Stimulated activated naive CD8-positive, alpha-beta T cell treated with anti-CD3 and anti-CD28 coated beads, Interleukin-15, Interleukin-2, amounts not matched to agents 100 ng/mL and 50 ng/mL, for 24 hours (primary cell): Measurements from ENCODE around the gene PTPRK.

Experiments used
- H3K27ac Mint-ChIP-seq: one replicate; pipeline ENCODE4 v1.8.0; 2021; ENCODE audit warnings: mild to moderate bottlenecking, mixed read lengths
- H3K27me3 Mint-ChIP-seq: one replicate; pipeline ENCODE4 v1.8.0; 2021; ENCODE audit warnings: mixed read lengths
- H3K36me3 Mint-ChIP-seq: one replicate; pipeline ENCODE4 v1.8.0; 2021; ENCODE audit warnings: low read depth, mixed read lengths
- H3K4me1 Mint-ChIP-seq: one replicate; pipeline ENCODE4 v1.8.0; 2021; ENCODE audit warnings: low read depth, mixed read lengths
- H3K4me3 Mint-ChIP-seq: one replicate; pipeline ENCODE4 v1.8.0; 2021; ENCODE audit warnings: mild to moderate bottlenecking, mixed read lengths
- H3K9me3 Mint-ChIP-seq: one replicate; pipeline ENCODE4 v1.8.0; 2021; ENCODE audit warnings: mixed read lengths

The PTPRK gene

GRCh38 chr6:128380891-128381290, 139.5 kb downstream of the PTPRK start:
- Mint-ChIP-seq H3K27ac (no peak overlapping the region), H3K36me3 (peaks cover 11% of the 10 kb centered on the region), H3K27me3 (no peaks in the 10 kb centered on the region), H3K4me3 (no peak overlapping the region), H3K9me3 (peaks cover 18% of the 10 kb centered on the region), H3K4me1 (no peaks in the 10 kb centered on the region)

GRCh38 chr6:128379577-128379976, 140.8 kb downstream of the PTPRK start:
- H3K27me3 Mint-ChIP-seq: no peaks in the 10 kb centered on the region
- no peaks in the 10 kb centered on the region for H3K4me1 Mint-ChIP-seq
- peaks cover 20% of the 10 kb centered on the region for H3K36me3 Mint-ChIP-seq
- no peak overlapping the region for H3K4me3 Mint-ChIP-seq
- no peak overlapping the region for H3K27ac Mint-ChIP-seq
- peaks cover 29% of the 10 kb centered on the region for H3K9me3 Mint-ChIP-seq

GRCh38 chr6:128376952-128377503, 143.4 kb downstream of the PTPRK start:
- no peak overlapping the region for H3K4me3 Mint-ChIP-seq
- peaks cover 20% of the 10 kb centered on the region for H3K36me3 Mint-ChIP-seq
- peaks cover 30% of the 10 kb centered on the region for H3K9me3 Mint-ChIP-seq
- H3K27me3 Mint-ChIP-seq: no peaks in the 10 kb centered on the region
- H3K27ac Mint-ChIP-seq: no peak overlapping the region
- H3K4me1 Mint-ChIP-seq: no peaks in the 10 kb centered on the region

- no peak overlapping the region for H3K4me3 Mint-ChIP-seq
- no peak overlapping the region for H3K27ac Mint-ChIP-seq
- no peaks in the 10 kb centered on the region for H3K27me3 Mint-ChIP-seq
- peaks cover 22% of the 10 kb centered on the region for H3K9me3 Mint-ChIP-seq
- no peaks in the 10 kb centered on the region for H3K4me1 Mint-ChIP-seq
- H3K36me3 Mint-ChIP-seq: peaks cover 10% of the 10 kb centered on the region
Observed at GRCh38 chr6:128371136-128371535, 149.3 kb downstream of the PTPRK start.

GRCh38 chr6:128370072-128370471, 150.3 kb downstream of the PTPRK start:
- Mint-ChIP-seq H3K36me3 (peaks cover 2% of the 10 kb centered on the region), H3K9me3 (peaks cover 13% of the 10 kb centered on the region), H3K27me3 (no peaks in the 10 kb centered on the region), H3K4me1 (no peaks in the 10 kb centered on the region), H3K27ac (no peak overlapping the region), H3K4me3 (no peak overlapping the region)

- H3K4me3 Mint-ChIP-seq: no peak overlapping the region
- H3K4me1 Mint-ChIP-seq: no peaks in the 10 kb centered on the region
- H3K27ac Mint-ChIP-seq: no peak overlapping the region
- peaks cover 3% of the 10 kb centered on the region for H3K9me3 Mint-ChIP-seq
- H3K36me3 Mint-ChIP-seq: no peaks in the 10 kb centered on the region
- H3K27me3 Mint-ChIP-seq: no peaks in the 10 kb centered on the region
Observed at GRCh38 chr6:128368213-128368944, 152.0 kb downstream of the PTPRK start.

GRCh38 chr6:128367437-128367836, 153.0 kb downstream of the PTPRK start:
- Mint-ChIP-seq H3K36me3 (no peaks in the 10 kb centered on the region), H3K4me3 (no peak overlapping the region), H3K4me1 (no peaks in the 10 kb centered on the region), H3K9me3 (peaks cover 3% of the 10 kb centered on the region), H3K27me3 (no peaks in the 10 kb centered on the region), H3K27ac (no peak overlapping the region)

GRCh38 chr6:128365520-128366160, 154.8 kb downstream of the PTPRK start:
- Mint-ChIP-seq H3K27ac (no peak overlapping the region), H3K9me3 (no peaks in the 10 kb centered on the region), H3K4me1 (no peaks in the 10 kb centered on the region)

GRCh38 chr6:128364766-128365519, 155.5 kb downstream of the PTPRK start:
- H3K36me3 Mint-ChIP-seq: no peaks in the 10 kb centered on the region
- no peaks in the 10 kb centered on the region for H3K9me3 Mint-ChIP-seq
- no peak overlapping the region for H3K27ac Mint-ChIP-seq
- H3K4me3 Mint-ChIP-seq: no peak overlapping the region
- no peaks in the 10 kb centered on the region for H3K4me1 Mint-ChIP-seq
- no peaks in the 10 kb centered on the region for H3K27me3 Mint-ChIP-seq

More at GRCh38 chr6:128365520-128366160, 154.8 kb downstream of the PTPRK start:
- Mint-ChIP-seq H3K27me3 (no peaks in the 10 kb centered on the region), H3K36me3 (no peaks in the 10 kb centered on the region), H3K4me3 (no peak overlapping the region)

- H3K27me3 Mint-ChIP-seq: no peaks in the 10 kb centered on the region
- H3K36me3 Mint-ChIP-seq: no peaks in the 10 kb centered on the region
- H3K4me1 Mint-ChIP-seq: no peaks in the 10 kb centered on the region
- H3K27ac Mint-ChIP-seq: no peak overlapping the region
- no peaks in the 10 kb centered on the region for H3K9me3 Mint-ChIP-seq
- no peak overlapping the region for H3K4me3 Mint-ChIP-seq
Observed at GRCh38 chr6:128363020-128363813, 157.2 kb downstream of the PTPRK start.

GRCh38 chr6:128361378-128361777, 159.0 kb downstream of the PTPRK start:
- Mint-ChIP-seq H3K9me3 (no peaks in the 10 kb centered on the region), H3K27me3 (no peaks in the 10 kb centered on the region), H3K4me3 (no peak overlapping the region), H3K36me3 (no peaks in the 10 kb centered on the region), H3K4me1 (no peaks in the 10 kb centered on the region), H3K27ac (no peak overlapping the region)

- Mint-ChIP-seq H3K27me3 (no peaks in the 10 kb centered on the region), H3K36me3 (no peaks in the 10 kb centered on the region), H3K4me3 (no peak overlapping the region), H3K9me3 (no peaks in the 10 kb centered on the region), H3K4me1 (no peaks in the 10 kb centered on the region), H3K27ac (no peak overlapping the region)
Observed at GRCh38 chr6:128358244-128358776, 162.1 kb downstream of the PTPRK start.

- Mint-ChIP-seq H3K4me1 (no peaks in the 10 kb centered on the region), H3K27me3 (no peaks in the 10 kb centered on the region), H3K9me3 (no peaks in the 10 kb centered on the region), H3K27ac (no peak overlapping the region), H3K36me3 (no peaks in the 10 kb centered on the region), H3K4me3 (no peak overlapping the region)
Observed at GRCh38 chr6:128357392-128358130, 162.8 kb downstream of the PTPRK start.

GRCh38 chr6:128352366-128352765, 168.0 kb downstream of the PTPRK start:
- no peaks in the 10 kb centered on the region for H3K4me1 Mint-ChIP-seq
- no peaks in the 10 kb centered on the region for H3K36me3 Mint-ChIP-seq
- H3K9me3 Mint-ChIP-seq: no peaks in the 10 kb centered on the region
- H3K27ac Mint-ChIP-seq: no peak overlapping the region
- no peak overlapping the region for H3K4me3 Mint-ChIP-seq
- no peaks in the 10 kb centered on the region for H3K27me3 Mint-ChIP-seq
